CD4-positive, alpha-beta T cell treated with Interleukin-17A for 1 hour (primary cell): Measurements from ENCODE around the gene AOPEP.
"Not testable (repeated sequence)": the region's sequence is repeated elsewhere in the genome, so short reads cannot be mapped to it uniquely, and the experiment has no call there.

Source experiments
- DNase-seq: peaks from one replicate; pipeline ENCODE4 v3.0.0-alpha.2; 2020

Gene AOPEP

DNA sequence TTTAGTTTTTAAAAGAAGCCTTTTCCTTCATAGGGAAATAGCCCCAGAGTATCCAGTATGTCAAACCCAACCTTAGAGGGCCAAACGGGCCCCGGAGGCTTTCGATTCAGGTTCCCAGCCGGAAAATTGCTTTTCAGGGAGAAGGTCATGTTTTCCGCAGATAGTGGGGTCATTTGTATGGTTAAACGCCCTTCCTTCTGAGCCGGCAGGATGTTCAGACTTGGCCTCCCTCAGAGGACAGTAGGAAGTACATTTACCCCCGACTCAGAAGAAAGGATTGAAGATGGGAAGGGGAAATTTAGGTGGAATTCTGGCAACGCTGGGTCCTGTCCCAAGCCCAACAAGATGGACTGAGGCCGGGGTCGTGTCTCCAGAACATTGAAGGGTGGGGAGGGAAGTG lies 195.2 kb downstream of the AOPEP start:
- DNase-seq = no peak

GRCh38 chr9:94922098-94922607 lies 195.7 kb downstream of the AOPEP start:
- no peak for DNase-seq

DNA sequence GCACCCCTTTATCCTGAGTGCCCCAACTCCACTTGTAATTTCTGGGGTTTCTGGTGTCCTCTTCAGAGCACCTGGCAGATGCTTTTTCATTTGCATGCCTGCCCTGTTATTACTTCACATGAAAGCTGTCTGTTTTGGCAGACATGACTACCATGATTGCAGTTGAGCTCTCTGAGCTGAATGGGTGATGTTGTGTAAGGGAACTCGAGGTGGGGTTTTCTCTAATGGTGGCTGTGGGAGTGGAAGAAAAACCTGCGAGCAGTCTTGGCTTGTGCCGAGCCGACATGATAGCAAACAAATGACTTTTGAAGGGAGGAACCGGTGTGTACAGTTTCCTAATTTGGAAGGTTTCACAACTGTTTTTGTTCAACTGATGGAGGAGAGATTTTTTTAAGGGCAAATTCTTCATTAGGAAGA lies 196.2 kb downstream of the AOPEP start:
- no peak for DNase-seq

GRCh38 chr9:94923326-94924089 lies 197.0 kb downstream of the AOPEP start:
- DNase-seq = no peak

- no peak for DNase-seq
Observed at GRCh38 chr9:94925751-94926430, 199.4 kb downstream of the AOPEP start.

GRCh38 chr9:94926431-94926800 lies 199.9 kb downstream of the AOPEP start:
- DNase-seq = no peak

- no peak for DNase-seq
Observed at GRCh38 chr9:94927048-94927761, 200.7 kb downstream of the AOPEP start.

GRCh38 chr9:94927762-94928670 lies 201.5 kb downstream of the AOPEP start:
- no peak for DNase-seq

- DNase-seq = no peak
Observed at GRCh38 chr9:94928691-94929368, 202.3 kb downstream of the AOPEP start.

DNA sequence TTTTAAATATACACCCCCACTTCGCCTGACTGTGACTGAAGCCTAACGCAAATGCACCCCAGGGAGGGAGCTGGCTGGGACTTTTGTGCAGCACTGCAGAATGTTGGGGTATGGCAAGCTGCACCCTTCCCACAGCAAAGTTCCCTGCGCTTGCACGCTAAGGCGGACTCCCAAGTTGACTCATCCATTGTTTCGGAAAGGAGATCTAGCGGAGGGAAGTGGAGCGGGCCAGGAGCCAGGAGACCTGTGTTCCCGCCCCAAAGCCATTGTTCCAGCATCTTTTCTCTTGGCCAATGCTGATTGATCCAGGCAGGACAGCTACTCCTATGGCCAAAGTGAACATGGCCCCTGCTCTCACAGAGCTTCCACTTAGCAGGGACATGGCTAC lies 202.9 kb downstream of the AOPEP start:
- DNase-seq = no peak

GRCh38 chr9:94931036-94931633 lies 204.6 kb downstream of the AOPEP start:
- no peak for DNase-seq

DNA sequence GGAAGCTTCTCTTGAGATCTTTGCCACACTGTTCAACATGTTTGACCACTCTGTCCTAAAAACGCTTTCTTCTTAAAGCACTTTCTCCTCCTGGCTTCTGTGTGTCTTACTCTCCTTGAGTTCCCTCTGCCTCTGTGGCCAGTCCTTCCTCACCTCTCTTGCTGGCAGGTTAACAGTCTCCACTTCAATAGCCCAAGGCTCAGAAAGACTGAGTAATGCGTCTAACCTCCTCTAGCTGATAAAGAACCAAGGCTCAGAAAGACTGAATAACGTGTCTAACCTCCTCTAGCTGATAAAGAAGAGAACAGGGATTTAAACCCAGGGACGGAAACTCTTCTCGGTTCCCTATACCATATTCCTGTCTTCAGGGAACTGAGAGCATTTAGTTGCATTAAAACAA lies 205.2 kb downstream of the AOPEP start:
- no peak for DNase-seq

DNA sequence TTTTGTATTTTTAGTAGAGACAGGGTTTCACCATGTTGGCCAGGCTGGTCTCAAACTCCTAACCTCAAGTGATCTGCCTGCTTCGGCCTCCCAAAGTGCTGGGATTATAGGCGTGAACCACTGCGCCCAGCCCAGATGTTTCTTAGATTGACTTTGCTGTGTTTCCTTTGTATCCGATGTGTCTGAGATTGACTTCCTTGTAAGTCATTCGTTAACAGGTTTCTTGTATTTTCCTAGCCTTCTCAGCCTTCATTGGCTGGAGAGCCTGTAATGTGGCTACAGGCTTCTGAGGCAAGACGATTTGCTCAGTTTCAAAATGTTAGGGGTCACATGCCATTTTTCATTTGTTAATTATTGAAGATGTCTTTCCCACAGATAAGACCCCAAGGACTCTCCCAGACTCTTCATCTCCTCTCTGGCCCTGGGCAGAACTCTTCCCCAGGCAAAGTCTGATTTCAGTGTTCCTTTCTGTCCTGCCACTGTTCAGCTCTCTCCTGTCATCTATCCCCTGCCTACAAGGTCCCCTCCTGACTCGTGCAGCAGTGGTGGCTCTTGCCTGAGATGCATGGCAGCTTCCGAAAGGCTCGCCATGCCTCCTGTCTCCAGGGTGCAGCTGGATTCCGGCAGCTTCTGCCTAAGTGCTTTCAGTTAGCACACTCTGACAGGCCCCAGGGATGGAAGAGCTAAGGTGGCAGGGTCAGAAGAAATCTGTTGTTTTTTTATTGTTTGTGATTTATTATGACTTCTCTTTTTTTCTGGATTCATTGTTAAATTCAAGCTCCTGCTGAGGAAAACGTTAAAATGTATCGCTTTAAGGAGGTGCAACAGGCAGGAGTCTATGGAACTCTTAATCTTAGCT lies 206.4 kb downstream of the AOPEP start:
- DNase-seq = no peak

DNA sequence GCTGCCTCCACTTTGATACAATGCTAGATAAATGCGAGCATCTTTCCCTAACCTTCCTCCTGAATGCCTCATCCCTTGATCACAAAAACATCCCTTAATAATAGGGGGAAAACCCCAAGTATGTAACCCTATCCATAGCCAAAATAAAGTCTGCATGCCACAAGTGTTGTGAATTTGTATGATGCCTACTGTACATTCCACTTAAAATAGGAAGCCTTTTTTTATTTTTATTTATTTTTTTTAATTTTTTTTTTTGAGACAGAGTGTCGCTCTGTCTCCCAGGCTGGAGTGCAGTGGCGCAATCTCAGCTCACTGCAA lies 207.0 kb downstream of the AOPEP start:
- no peak for DNase-seq

DNA sequence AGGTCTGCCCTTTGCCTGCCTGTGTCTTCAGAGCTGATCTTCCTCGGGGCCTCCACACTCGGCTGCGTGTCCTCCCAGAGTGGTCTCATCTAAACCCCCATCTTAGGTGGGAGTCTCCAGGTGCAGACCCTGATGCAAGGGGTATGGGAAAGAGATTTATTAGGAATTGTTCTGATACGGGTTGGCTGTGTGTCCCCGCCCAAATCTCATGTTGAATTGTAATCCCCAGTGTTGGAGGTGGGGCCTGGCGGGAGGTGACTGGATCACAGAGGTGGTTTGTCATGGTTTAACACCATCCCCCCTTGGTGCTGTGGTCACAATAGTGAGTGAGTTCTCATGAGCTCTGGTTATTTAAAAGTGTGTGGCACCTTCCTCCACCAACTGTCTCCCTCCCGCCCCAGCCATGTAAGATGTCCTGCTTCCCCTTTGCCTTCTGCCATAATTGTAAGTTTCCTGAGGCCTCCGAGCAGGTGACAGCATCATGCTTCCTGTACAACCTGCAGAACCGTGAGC lies 208.4 kb downstream of the AOPEP start:
- DNase-seq = no peak

- DNase-seq = no peak
Observed at GRCh38 chr9:94935396-94935795, 208.9 kb downstream of the AOPEP start.

DNA sequence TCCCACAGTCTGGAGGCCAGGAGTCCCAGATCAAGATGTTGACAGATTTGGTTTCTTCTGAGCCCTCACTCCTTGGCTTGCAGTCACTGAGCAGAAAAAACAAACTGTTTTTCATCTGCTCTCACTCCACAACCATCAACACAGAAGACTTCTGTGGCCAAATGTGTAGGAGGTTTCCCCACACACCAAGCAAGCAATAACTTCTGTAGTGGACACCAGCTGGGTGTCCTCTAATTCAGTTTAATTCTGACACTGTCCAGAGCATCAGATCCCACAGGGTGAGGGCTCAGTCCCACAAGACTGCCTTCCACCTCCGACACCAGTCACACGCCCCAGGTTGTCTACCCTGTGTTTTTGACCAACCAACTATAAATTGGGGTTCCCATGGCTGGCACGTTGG lies 209.9 kb downstream of the AOPEP start:
- no peak for DNase-seq

DNA sequence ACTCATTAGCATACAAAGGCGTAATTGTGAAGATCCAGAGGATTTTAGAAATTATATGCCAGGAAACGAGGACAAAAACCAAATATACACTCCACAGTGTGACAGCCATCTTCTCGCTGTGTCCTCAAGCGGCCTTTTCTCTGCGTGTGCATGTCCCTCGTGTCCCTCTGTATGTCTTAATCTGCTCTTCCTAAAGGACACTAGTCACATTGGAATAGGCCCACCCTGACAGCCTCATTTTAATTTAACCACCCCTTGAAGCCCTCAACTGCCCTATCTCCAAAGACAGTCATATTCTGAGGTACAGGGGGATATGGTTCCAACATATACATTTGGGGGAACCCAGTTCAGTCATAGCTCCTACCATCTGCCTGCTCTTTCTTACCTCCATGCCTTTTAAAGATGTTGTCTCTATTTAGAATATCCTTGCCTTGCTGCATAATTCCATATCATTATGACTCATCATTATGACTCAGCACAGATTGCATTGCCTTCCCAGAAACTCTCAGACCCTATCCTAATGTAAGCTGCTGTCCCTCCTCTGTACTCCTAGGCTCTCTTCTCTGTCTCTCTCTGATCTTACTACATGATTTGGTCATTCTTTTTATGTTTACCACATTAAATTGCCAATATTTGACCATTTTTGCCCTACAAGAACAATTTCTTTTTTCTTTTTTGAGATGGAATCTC lies 210.9 kb downstream of the AOPEP start:
- DNase-seq = no peak

- DNase-seq = no peak
Observed at GRCh38 chr9:94938384-94938783, 211.9 kb downstream of the AOPEP start.

GRCh38 chr9:94940296-94940695 lies 213.8 kb downstream of the AOPEP start:
- DNase-seq = not testable (repeated sequence)
